ENCODE results near the gene HAPLN2.

Gene HAPLN2

DNA sequence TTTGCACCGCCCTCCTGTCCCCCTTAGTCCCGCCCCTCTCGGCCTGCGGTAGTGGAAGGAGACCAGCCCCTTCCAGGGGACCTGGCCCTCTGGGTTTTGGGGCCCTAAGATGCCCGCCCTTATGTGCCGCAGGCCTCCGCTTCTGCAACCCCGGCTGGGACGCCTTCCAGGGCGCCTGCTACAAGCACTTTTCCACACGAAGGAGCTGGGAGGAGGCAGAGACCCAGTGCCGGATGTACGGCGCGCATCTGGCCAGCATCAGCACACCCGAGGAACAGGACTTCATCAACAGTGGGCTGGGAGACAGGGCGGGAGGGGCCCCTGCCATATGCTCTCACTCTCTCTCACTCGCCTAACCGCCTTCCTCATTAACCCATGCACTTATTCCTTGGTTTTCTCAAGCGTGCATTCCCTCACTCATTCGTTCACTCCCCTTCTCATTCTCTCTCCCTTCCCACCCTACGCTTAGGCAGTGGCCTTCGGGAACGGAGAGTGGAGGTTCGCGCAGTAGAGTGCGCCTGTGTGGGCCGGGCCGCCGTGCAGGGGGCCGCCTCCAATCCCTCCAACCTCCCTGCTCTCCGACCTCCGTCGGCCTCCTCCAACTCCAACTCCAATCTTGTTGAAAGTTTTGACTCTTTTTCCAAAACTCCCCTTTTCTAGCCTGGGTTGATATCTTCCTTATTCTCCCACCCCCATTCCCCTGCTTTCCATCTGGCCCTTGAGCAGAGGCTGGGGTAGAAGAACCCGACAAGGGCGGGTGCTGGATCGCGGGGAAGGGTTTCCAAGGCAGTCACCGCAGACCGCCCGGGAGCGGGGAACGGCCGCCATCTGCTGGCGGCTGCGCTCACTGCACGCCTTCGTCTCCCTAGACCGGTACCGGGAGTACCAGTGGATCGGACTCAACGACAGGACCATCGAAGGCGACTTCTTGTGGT is 37.9 kb downstream of the HAPLN2 start:
- peak overlapping the region; percentile 58 for H2AFZ ChIP-seq (ENCODE audit: low read length)
- peak overlapping the region; percentile 16 for H2BK5ac ChIP-seq (ENCODE audit: low read length)
- H3K27ac ChIP-seq (replicated peaks; ENCODE audit: low read length), result no peak overlapping the region
- H2AK5ac ChIP-seq (ENCODE audit: low read depth, low read length), result peak overlapping the region; percentile 93
- H2BK15ac ChIP-seq (ENCODE audit: low read length), result peak overlapping the region; percentile 84
- H3K27me3 ChIP-seq (ENCODE audit: control insufficient read depth in 3 of 3, insufficient read depth in 3 of 3, low read depth in 1 of 3, low read length in 3 of 3), result peaks cover 5 to 44% (median 23%) of the 10 kb centered on the region in 3 experiments
- peak overlapping the region; percentile 44 for H3K23ac ChIP-seq (ENCODE audit: low read depth, low read length, poor library complexity)
- no peak overlapping the region for H3K4ac ChIP-seq (ENCODE audit: low read length)
- no peak overlapping the region for H2BK120ac ChIP-seq (ENCODE audit: low read depth, low read length)
- H3K36me3 ChIP-seq (replicated peaks in 1 of 2; ENCODE audit: control insufficient read depth in 2 of 2, insufficient read depth in 2 of 2, low read length in 2 of 2), result peaks cover 0 to 7% of the 10 kb centered on the region in 2 donors
- no peak overlapping the region for H2BK12ac ChIP-seq (ENCODE audit: low read length)
- peaks cover 4% of the 10 kb centered on the region for H3K79me1 ChIP-seq (ENCODE audit: low read depth, low read length)
- H4K91ac ChIP-seq (ENCODE audit: low read depth, low read length, poor library complexity), result peak overlapping the region; percentile 90
- H3K9ac ChIP-seq (ENCODE audit: low read depth, low read length, poor library complexity), result peak overlapping the region; percentile 78
- peak overlapping the region; percentile 67 for H3K18ac ChIP-seq (ENCODE audit: low read length)
- no CpG with 5 or more reads among the region's 54 CpGs for WGBS, 2 donors (ENCODE audit: extremely low coverage in 2 of 2, insufficient read length in 2 of 2, insufficient replicate concordance in 1 of 2)
- peak overlapping the region; percentile 7 to 63 for H3K4me3 ChIP-seq (ENCODE audit: low read length in 2 of 2)
- H3K4me2 ChIP-seq (ENCODE audit: insufficient read depth, low read length, poor library complexity, severe bottlenecking), result peak overlapping the region; percentile 42
- DNase-seq (ENCODE audit: low spot score), result no peak
- H3K9me3 ChIP-seq (replicated peaks in 1 of 2; ENCODE audit: control insufficient read depth in 2 of 2, insufficient read depth in 1 of 2, low read depth in 1 of 2, low read length in 2 of 2), result no peaks in the 10 kb centered on the region
- peaks cover 31 to 38% of the 10 kb centered on the region in 2 donors for H3K4me1 ChIP-seq (ENCODE audit: control insufficient read depth in 2 of 2, insufficient read depth in 1 of 2, low read depth in 1 of 2, low read length in 2 of 2)
- H3K14ac ChIP-seq (ENCODE audit: low read length), result peak overlapping the region; percentile 60
- H4K8ac ChIP-seq (ENCODE audit: low read depth, low read length), result no peak overlapping the region

DNA sequence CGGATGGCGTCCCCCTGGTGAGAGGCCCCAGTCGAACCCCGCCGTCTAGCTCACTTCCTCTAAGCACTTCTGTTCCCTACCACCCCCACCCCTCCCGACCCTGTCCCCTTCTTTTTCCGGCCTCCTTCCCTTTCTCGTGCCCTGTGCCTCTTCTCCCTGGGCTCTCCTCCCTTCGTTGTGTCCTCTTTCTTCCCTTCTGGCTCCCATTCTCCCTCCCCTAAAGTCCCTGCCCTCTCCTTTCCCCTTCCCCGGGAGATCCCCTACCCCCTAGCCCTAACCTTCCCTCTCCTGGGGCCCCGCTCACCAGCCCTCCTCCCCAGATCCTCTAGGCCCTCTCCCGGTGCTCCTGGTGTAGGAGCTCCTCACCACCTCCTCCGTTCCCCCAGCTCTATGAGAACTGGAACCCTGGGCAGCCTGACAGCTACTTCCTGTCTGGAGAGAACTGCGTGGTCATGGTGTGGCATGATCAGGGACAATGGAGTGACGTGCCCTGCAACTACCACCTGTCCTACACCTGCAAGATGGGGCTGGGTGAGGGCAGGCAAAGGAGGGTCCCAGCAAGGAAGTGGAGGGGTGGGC is 38.6 kb downstream of the HAPLN2 start:
- Histone ChIP-seq H3K4me2 (ENCODE audit: insufficient read depth, low read length, poor library complexity, severe bottlenecking) (no peak overlapping the region), H4K91ac (ENCODE audit: low read depth, low read length, poor library complexity) (no peak overlapping the region), H3K27ac (replicated peaks; ENCODE audit: low read length) (no peak overlapping the region), H2BK5ac (ENCODE audit: low read length) (peak overlapping the region; percentile 16), H3K4ac (ENCODE audit: low read length) (no peak overlapping the region), H2BK120ac (ENCODE audit: low read depth, low read length) (no peak overlapping the region), H2BK12ac (ENCODE audit: low read length) (peak overlapping the region; percentile 14), H3K27me3 (ENCODE audit: control insufficient read depth in 3 of 3, insufficient read depth in 3 of 3, low read depth in 1 of 3, low read length in 3 of 3) (peaks cover 5 to 44% (median 23%) of the 10 kb centered on the region in 3 experiments), H3K9ac (ENCODE audit: low read depth, low read length, poor library complexity) (peak overlapping the region; percentile 51), H3K9me3 (replicated peaks in 1 of 2; ENCODE audit: control insufficient read depth in 2 of 2, insufficient read depth in 1 of 2, low read depth in 1 of 2, low read length in 2 of 2) (no peaks in the 10 kb centered on the region), H3K4me1 (ENCODE audit: control insufficient read depth in 2 of 2, insufficient read depth in 1 of 2, low read depth in 1 of 2, low read length in 2 of 2) (peaks cover 38 to 45% of the 10 kb centered on the region in 2 donors), H4K8ac (ENCODE audit: low read depth, low read length) (no peak overlapping the region), H2BK15ac (ENCODE audit: low read length) (peak overlapping the region; percentile 84), H2AFZ (ENCODE audit: low read length) (no peak overlapping the region), H3K4me3 (ENCODE audit: low read length in 2 of 2) (peak overlapping the region in 1 of 2 donors; percentile 28), H2AK5ac (ENCODE audit: low read depth, low read length) (peak overlapping the region; percentile 93), H3K36me3 (replicated peaks in 1 of 2; ENCODE audit: control insufficient read depth in 2 of 2, insufficient read depth in 2 of 2, low read length in 2 of 2) (peaks cover 0 to 7% of the 10 kb centered on the region in 2 donors), H3K23ac (ENCODE audit: low read depth, low read length, poor library complexity) (peak overlapping the region; percentile 77), H3K14ac (ENCODE audit: low read length) (no peak overlapping the region), H3K18ac (ENCODE audit: low read length) (peak overlapping the region; percentile 59), H3K79me1 (ENCODE audit: low read depth, low read length) (peaks cover 4% of the 10 kb centered on the region)
- DNase-seq (ENCODE audit: low spot score), result no peak
- no CpG with 5 or more reads among the region's 15 CpGs for WGBS, 2 donors (ENCODE audit: extremely low coverage in 2 of 2, insufficient read length in 2 of 2, insufficient replicate concordance in 1 of 2)

DNA sequence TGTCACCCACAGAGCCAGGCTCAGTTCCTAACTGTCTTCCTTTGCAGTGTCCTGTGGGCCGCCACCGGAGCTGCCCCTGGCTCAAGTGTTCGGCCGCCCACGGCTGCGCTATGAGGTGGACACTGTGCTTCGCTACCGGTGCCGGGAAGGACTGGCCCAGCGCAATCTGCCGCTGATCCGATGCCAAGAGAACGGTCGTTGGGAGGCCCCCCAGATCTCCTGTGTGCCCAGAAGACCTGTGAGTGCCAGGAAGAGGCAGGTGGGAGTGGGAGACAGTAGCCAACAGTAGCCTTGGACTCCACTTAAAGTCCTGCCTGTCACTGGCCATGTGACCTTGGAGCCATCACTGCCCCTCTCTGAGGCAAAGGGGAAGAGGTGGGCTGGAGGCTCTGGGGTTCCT is 39.3 kb downstream of the HAPLN2 start:
- no peak for DNase-seq (ENCODE audit: low spot score)
- Histone ChIP-seq H2BK15ac (ENCODE audit: low read length) (peak overlapping the region; percentile 84), H3K9ac (ENCODE audit: low read depth, low read length, poor library complexity) (no peak overlapping the region), H3K4ac (ENCODE audit: low read length) (peak overlapping the region; percentile 3), H3K36me3 (replicated peaks in 1 of 2; ENCODE audit: control insufficient read depth in 2 of 2, insufficient read depth in 2 of 2, low read length in 2 of 2) (peaks cover 0 to 7% of the 10 kb centered on the region in 2 donors), H2BK12ac (ENCODE audit: low read length) (no peak overlapping the region), H2AFZ (ENCODE audit: low read length) (no peak overlapping the region), H2BK120ac (ENCODE audit: low read depth, low read length) (no peak overlapping the region), H2AK5ac (ENCODE audit: low read depth, low read length) (peak overlapping the region; percentile 93), H3K18ac (ENCODE audit: low read length) (no peak overlapping the region), H4K8ac (ENCODE audit: low read depth, low read length) (no peak overlapping the region), H3K4me3 (ENCODE audit: low read length in 2 of 2) (no peak overlapping the region), H3K14ac (ENCODE audit: low read length) (no peak overlapping the region), H3K4me2 (ENCODE audit: insufficient read depth, low read length, poor library complexity, severe bottlenecking) (no peak overlapping the region), H3K23ac (ENCODE audit: low read depth, low read length, poor library complexity) (no peak overlapping the region), H4K91ac (ENCODE audit: low read depth, low read length, poor library complexity) (peak overlapping the region; percentile 17), H3K4me1 (ENCODE audit: control insufficient read depth in 2 of 2, insufficient read depth in 1 of 2, low read depth in 1 of 2, low read length in 2 of 2) (peaks cover 44 to 52% of the 10 kb centered on the region in 2 donors), H3K9me3 (replicated peaks in 1 of 2; ENCODE audit: control insufficient read depth in 2 of 2, insufficient read depth in 1 of 2, low read depth in 1 of 2, low read length in 2 of 2) (no peaks in the 10 kb centered on the region), H2BK5ac (ENCODE audit: low read length) (peak overlapping the region; percentile 16), H3K27me3 (ENCODE audit: control insufficient read depth in 3 of 3, insufficient read depth in 3 of 3, low read depth in 1 of 3, low read length in 3 of 3) (peaks cover 5 to 44% (median 23%) of the 10 kb centered on the region in 3 experiments), H3K27ac (replicated peaks; ENCODE audit: low read length) (no peak overlapping the region), H3K79me1 (ENCODE audit: low read depth, low read length) (peaks cover 4% of the 10 kb centered on the region)
- WGBS, 2 donors (ENCODE audit: extremely low coverage in 2 of 2, insufficient read length in 2 of 2, insufficient replicate concordance in 1 of 2), result no CpG with 5 or more reads among the region's 14 CpGs

Data from neuronal stem cell (in vitro differentiated cells).